ENCODE measurements around the gene HORMAD2. TPM values are rescaled to one million over a fixed set of nuclear protein-coding genes. Genes with fewer than 3 reads are reported as not detected.

Gene HORMAD2
- total and polyA plus RNA-seq, 2 donors from 2014 or later: not detected

DNA sequence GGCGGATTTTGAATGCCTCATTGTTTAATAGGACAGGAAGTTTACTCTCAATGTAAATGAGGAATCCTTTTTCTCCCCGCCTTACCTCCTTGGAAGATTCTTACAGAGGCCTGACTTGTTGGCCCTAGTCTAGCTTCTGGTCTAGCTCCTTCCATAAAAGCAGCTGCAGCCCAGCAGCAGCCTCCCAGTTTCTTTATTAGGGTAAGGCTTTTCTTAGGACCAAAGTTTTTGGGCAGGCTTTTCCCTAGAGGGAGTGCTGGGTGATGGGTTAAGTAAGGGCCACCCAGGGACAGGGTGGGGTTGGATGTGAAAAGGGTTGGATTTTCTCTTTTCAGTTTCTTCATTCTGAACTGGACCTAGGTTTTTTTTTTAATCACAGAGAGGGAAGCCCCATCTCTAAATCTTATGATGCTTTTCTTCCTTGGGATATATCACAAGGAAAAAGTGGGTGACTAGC, 116.6 kb downstream of the HORMAD2 start:
- no peak overlapping the region for H3K4me3 ChIP-seq (ENCODE audit: low read length in 3 of 3)
- H3K27me3 ChIP-seq (ENCODE audit: control insufficient read depth, insufficient read depth, low read length): no peaks in the 10 kb centered on the region
- H3K4me1 ChIP-seq (ENCODE audit: control insufficient read depth in 2 of 3, insufficient read depth in 2 of 3, low read depth in 1 of 3, low read length in 3 of 3): peaks cover 0 to 10% (median 9%) of the 10 kb centered on the region in 3 donors
- peak overlapping the region; percentile 55 to 80 for H3K27ac ChIP-seq (ENCODE audit: low read depth in 2 of 2, low read length in 2 of 2)
- intact Hi-C loops (cut with DNase I): no loop called here
- no peak overlapping the region for H3K9ac ChIP-seq (ENCODE audit: low read length in 3 of 3)
- FAIRE-seq (no peak), DNase-seq (no peak)
- no peaks in the 10 kb centered on the region for H3K9me3 ChIP-seq (ENCODE audit: control insufficient read depth in 2 of 3, insufficient read depth in 1 of 3, low read length in 3 of 3)
- no peaks in the 10 kb centered on the region for H3K36me3 ChIP-seq (ENCODE audit: control insufficient read depth in 2 of 3, insufficient read depth in 3 of 3, low read length in 3 of 3)
- TF ChIP-seq, protein P1, sequence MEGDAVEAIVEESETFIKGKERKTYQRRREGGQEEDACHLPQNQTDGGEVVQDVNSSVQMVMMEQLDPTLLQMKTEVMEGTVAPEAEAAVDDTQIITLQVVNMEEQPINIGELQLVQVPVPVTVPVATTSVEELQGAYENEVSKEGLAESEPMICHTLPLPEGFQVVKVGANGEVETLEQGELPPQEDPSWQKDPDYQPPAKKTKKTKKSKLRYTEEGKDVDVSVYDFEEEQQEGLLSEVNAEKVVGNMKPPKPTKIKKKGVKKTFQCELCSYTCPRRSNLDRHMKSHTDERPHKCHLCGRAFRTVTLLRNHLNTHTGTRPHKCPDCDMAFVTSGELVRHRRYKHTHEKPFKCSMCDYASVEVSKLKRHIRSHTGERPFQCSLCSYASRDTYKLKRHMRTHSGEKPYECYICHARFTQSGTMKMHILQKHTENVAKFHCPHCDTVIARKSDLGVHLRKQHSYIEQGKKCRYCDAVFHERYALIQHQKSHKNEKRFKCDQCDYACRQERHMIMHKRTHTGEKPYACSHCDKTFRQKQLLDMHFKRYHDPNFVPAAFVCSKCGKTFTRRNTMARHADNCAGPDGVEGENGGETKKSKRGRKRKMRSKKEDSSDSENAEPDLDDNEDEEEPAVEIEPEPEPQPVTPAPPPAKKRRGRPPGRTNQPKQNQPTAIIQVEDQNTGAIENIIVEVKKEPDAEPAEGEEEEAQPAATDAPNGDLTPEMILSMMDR (IDR thresholded peaks at IDR 0.05; ENCODE audit: borderline replicate concordance, extremely low read depth, insufficient read depth): no peak

DNA sequence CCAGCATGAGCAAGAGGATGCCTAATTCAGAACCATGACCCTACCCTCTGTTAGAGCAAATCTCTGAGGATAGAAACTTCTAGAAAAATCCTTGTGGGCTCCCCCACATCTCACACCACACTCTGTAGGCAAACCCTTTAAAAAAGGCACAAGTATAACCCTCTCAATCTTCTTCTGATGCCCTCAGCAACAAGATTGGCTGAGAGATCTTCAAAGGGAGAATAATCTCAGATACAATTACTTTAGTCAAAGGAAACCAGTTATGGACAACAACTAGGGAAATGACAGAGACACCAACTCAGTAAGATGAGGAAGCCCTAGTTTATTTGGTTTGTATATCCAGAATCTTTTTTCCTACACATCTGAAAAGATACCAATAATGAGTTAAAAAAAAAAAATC, 117.1 kb downstream of the HORMAD2 start:
- no peaks in the 10 kb centered on the region for H3K27me3 ChIP-seq (ENCODE audit: control insufficient read depth, insufficient read depth, low read length)
- FAIRE-seq: no peak
- TF ChIP-seq, protein P1 (IDR thresholded peaks at IDR 0.05; ENCODE audit: borderline replicate concordance, extremely low read depth, insufficient read depth): no peak
- no peaks in the 10 kb centered on the region for H3K9me3 ChIP-seq (ENCODE audit: control insufficient read depth in 2 of 3, insufficient read depth in 1 of 3, low read length in 3 of 3)
- H3K4me1 ChIP-seq (ENCODE audit: control insufficient read depth in 2 of 3, insufficient read depth in 2 of 3, low read depth in 1 of 3, low read length in 3 of 3): peaks cover 0 to 10% (median 10%) of the 10 kb centered on the region in 3 donors
- intact Hi-C loops (cut with DNase I): no loop called here
- peak overlapping the region in 1 of 2 donors; percentile 80 for H3K27ac ChIP-seq (ENCODE audit: low read depth in 2 of 2, low read length in 2 of 2)
- no peak overlapping the region for H3K4me3 ChIP-seq (ENCODE audit: low read length in 3 of 3)
- DNase-seq: no peak
- no peak overlapping the region for H3K9ac ChIP-seq (ENCODE audit: low read length in 3 of 3)
- H3K36me3 ChIP-seq (ENCODE audit: control insufficient read depth in 2 of 3, insufficient read depth in 3 of 3, low read length in 3 of 3): no peaks in the 10 kb centered on the region

DNA sequence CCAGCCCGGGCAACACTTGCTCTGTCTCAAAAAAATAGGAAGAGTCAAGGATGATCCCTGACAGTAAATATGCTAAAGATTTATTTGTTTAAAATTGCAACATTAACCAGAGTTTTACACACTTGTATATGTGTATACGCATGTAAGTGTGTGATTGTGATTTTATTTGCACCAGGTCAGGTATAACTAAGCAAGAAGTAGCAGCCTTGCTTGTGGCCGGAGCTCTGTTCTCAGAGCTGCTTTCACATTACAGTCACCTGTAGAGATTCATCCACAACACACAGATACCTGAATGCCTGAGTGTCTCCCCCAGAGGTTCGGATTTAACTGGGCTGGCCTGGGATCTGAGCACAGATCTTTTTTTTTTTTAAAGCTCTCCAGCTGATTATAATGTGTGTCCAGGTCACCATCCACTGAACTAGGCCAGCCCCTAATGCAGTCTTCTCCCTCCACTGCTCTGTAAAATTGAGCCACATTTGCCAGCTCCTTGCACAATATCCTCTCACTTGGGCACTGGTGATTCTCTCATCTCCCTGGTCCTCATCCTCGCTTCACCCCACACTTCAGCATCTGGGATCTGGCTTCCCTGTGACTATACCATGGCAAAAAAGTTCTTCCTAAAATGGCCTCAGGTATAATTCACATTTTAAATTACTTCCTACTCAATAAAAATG, 118.0 kb downstream of the HORMAD2 start:
- FAIRE-seq (no peak), DNase-seq (no peak)
- H3K27me3 ChIP-seq (ENCODE audit: control insufficient read depth, insufficient read depth, low read length): no peaks in the 10 kb centered on the region
- intact Hi-C loops (cut with DNase I): no loop called here
- no peak overlapping the region for H3K27ac ChIP-seq (ENCODE audit: low read depth in 2 of 2, low read length in 2 of 2)
- TF ChIP-seq, protein P1 (IDR thresholded peaks at IDR 0.05; ENCODE audit: borderline replicate concordance, extremely low read depth, insufficient read depth): no peak
- no peak overlapping the region for H3K9ac ChIP-seq (ENCODE audit: low read length in 3 of 3)
- H3K4me3 ChIP-seq (ENCODE audit: low read length in 3 of 3): no peak overlapping the region
- no peaks in the 10 kb centered on the region for H3K36me3 ChIP-seq (ENCODE audit: control insufficient read depth in 2 of 3, insufficient read depth in 3 of 3, low read length in 3 of 3)
- no peaks in the 10 kb centered on the region for H3K9me3 ChIP-seq (ENCODE audit: control insufficient read depth in 2 of 3, insufficient read depth in 1 of 3, low read length in 3 of 3)
- H3K4me1 ChIP-seq (ENCODE audit: control insufficient read depth in 2 of 3, insufficient read depth in 2 of 3, low read depth in 1 of 3, low read length in 3 of 3): peaks cover 0 to 15% (median 10%) of the 10 kb centered on the region in 3 donors
